Measurements from ENCODE around the gene ATG16L1.

Gene ATG16L1

GRCh38 chr2:233320470-233320869 lies 69.0 kb downstream of the ATG16L1 start:
- TF ChIP-seq CTCF (conservative IDR thresholded peaks at IDR 0.05): no peak
- H3K27ac ChIP-seq: no peak overlapping the region

GRCh38 chr2:233321166-233321565 lies 69.7 kb downstream of the ATG16L1 start:
- no peak for TF ChIP-seq CTCF (conservative IDR thresholded peaks at IDR 0.05)
- no peak overlapping the region for H3K27ac ChIP-seq

GRCh38 chr2:233323851-233324250 lies 72.4 kb downstream of the ATG16L1 start:
- no peak overlapping the region for H3K27ac ChIP-seq
- TF ChIP-seq CTCF (conservative IDR thresholded peaks at IDR 0.05): no peak

GRCh38 chr2:233325256-233325655 lies 73.8 kb downstream of the ATG16L1 start:
- no peak for TF ChIP-seq CTCF (conservative IDR thresholded peaks at IDR 0.05)
- H3K27ac ChIP-seq: no peak overlapping the region

GRCh38 chr2:233325814-233326213 lies 74.3 kb downstream of the ATG16L1 start:
- TF ChIP-seq CTCF (conservative IDR thresholded peaks at IDR 0.05): no peak

GRCh38 chr2:233326500-233326899 lies 75.0 kb downstream of the ATG16L1 start:
- no peak for TF ChIP-seq CTCF (conservative IDR thresholded peaks at IDR 0.05)
- H3K27ac ChIP-seq: no peak overlapping the region

More at GRCh38 chr2:233325814-233326213, 74.3 kb downstream of the ATG16L1 start:
- no peak overlapping the region for H3K27ac ChIP-seq

GRCh38 chr2:233328922-233329321 lies 77.4 kb downstream of the ATG16L1 start:
- H3K27ac ChIP-seq: no peak overlapping the region
- no peak for TF ChIP-seq CTCF (conservative IDR thresholded peaks at IDR 0.05)
